Osteoblast (primary cell): ENCODE results near the gene ZNF19. TPM values are rescaled to one million over a fixed set of nuclear protein-coding genes. Genes with fewer than 3 reads are reported as not detected.

Source experiments
- DNase-seq: peaks from one replicate; pipeline ENCODE4 v3.0.0; 2011; ENCODE audit warnings: low spot score, mixed read lengths; ENCODE audit not compliant: insufficient read length; ENCODE audit errors: missing footprints
- H2AFZ ChIP-seq: 2 replicates; pipeline ENCODE4 v1.6.0; 2011; ENCODE audit warnings: mild to moderate bottlenecking, low read length
- H3K27ac ChIP-seq: 2 replicates; pipeline ENCODE4 v1.5.1; 2011; ENCODE audit warnings: mild to moderate bottlenecking, low read depth, low read length, moderate library complexity
- H3K27me3 ChIP-seq: 2 replicates; pipeline ENCODE4 v1.6.0; 2012; ENCODE audit warnings: mild to moderate bottlenecking, control low read depth, inconsistent platforms, low read length, moderate library complexity; ENCODE audit not compliant: insufficient read depth
- H3K36me3 ChIP-seq: 2 replicates; pipeline ENCODE4 v1.5.1; 2011; ENCODE audit warnings: mild to moderate bottlenecking, low read length, control low read depth, moderate library complexity; ENCODE audit not compliant: insufficient read depth
- H3K4me1 ChIP-seq: 2 replicates; pipeline ENCODE4 v1.5.1; 2011; ENCODE audit warnings: mild to moderate bottlenecking, low read length, control low read depth, moderate library complexity; ENCODE audit not compliant: insufficient read depth
- H3K4me2 ChIP-seq: 2 replicates; pipeline ENCODE4 v1.6.0; 2011; ENCODE audit warnings: mild to moderate bottlenecking, low read length; ENCODE audit not compliant: insufficient read depth
- H3K4me3 ChIP-seq: fragments of 200-600 bp; sonication (generic); 3 replicates; pipeline ENCODE4 v1.5.1; 2012; ENCODE audit warnings: mild to moderate bottlenecking, low read length, inconsistent platforms; ENCODE audit not compliant: insufficient read depth
- H3K79me2 ChIP-seq: 2 replicates; pipeline ENCODE4 v1.6.0; 2012; ENCODE audit warnings: mild to moderate bottlenecking, low read length, control low read depth, inconsistent platforms; ENCODE audit not compliant: insufficient read depth
- H3K9me3 ChIP-seq: 2 replicates; pipeline ENCODE4 v1.5.1; 2011; ENCODE audit warnings: low read depth, low read length, control low read depth
- H4K20me1 ChIP-seq: 2 replicates; pipeline ENCODE4 v1.6.0; 2012; ENCODE audit warnings: mild to moderate bottlenecking, low read length, control low read depth; ENCODE audit not compliant: insufficient read depth
- total RNA-seq: library from RNA; depleted of rRNA; stranded (reverse); fragments of >200 nt; gene quantifications from 2 replicates; pipeline ENCODE4 v1.2.3, GENCODE V29; 2012
- TF ChIP-seq, protein P1 (sequence below): IDR thresholded peaks from 2 replicates; pipeline ENCODE4 v1.5.1; 2011; ENCODE audit warnings: mild to moderate bottlenecking, low read depth, low read length, moderate library complexity; ENCODE audit errors: extremely low read depth

The ZNF19 gene
- total RNA-seq, 1 donor = 6.5 TPM

DNA sequence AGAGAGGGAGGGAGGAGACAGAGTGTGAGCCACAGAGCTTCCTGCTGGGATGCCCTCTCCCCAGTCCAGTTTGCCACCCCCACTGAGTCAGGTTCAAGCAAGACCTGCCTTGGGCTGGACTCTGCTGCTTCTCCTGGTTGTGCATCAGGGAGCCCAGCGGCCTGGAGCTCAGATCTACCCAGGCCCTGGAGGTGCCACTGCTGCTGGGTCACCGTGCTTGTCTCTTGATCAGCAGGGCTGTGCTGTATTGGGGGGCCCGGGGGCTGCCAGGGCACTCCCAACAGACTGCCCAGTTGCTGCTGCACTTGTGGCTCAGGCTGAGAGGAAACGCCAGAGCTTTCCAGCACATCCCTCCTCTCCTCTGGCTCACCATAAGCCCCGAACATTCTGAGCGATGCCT, 56.2 kb downstream of the ZNF19 start:
- H3K9me3 ChIP-seq = no peaks in the 10 kb centered on the region
- no peak overlapping the region for H3K4me3 ChIP-seq
- H2AFZ ChIP-seq = no peak overlapping the region
- no peak overlapping the region for H3K4me2 ChIP-seq
- TF ChIP-seq, protein P1, sequence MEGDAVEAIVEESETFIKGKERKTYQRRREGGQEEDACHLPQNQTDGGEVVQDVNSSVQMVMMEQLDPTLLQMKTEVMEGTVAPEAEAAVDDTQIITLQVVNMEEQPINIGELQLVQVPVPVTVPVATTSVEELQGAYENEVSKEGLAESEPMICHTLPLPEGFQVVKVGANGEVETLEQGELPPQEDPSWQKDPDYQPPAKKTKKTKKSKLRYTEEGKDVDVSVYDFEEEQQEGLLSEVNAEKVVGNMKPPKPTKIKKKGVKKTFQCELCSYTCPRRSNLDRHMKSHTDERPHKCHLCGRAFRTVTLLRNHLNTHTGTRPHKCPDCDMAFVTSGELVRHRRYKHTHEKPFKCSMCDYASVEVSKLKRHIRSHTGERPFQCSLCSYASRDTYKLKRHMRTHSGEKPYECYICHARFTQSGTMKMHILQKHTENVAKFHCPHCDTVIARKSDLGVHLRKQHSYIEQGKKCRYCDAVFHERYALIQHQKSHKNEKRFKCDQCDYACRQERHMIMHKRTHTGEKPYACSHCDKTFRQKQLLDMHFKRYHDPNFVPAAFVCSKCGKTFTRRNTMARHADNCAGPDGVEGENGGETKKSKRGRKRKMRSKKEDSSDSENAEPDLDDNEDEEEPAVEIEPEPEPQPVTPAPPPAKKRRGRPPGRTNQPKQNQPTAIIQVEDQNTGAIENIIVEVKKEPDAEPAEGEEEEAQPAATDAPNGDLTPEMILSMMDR = no peak
- no peaks in the 10 kb centered on the region for H4K20me1 ChIP-seq
- no peaks in the 10 kb centered on the region for H3K4me1 ChIP-seq
- no peak for DNase-seq
- H3K36me3 ChIP-seq = no peaks in the 10 kb centered on the region
- H3K79me2 ChIP-seq = no peaks in the 10 kb centered on the region
- peaks cover 3% of the 10 kb centered on the region for H3K27me3 ChIP-seq
- H3K27ac ChIP-seq = no peak overlapping the region

DNA sequence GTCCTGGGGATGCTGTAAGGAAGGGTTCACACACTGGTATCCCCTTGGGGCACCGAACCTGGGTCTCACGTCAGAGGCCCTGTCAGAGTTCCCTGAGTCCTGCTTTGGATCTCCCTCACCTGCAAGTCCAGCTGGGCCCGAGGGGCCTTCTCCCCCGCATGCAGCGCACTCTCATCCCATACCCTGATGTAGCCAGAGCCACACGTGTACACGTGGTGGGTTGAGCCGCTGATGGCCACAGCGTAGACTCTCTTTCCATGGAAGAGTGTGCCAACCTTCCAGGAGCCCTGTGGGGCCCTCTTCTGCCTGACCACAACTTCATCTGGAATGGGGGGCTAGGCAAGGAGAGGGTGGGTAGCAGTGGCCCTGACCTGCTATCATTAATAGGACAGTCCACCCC, 57.1 kb downstream of the ZNF19 start:
- TF ChIP-seq, protein P1 = no peak
- Histone ChIP-seq H3K79me2 (no peaks in the 10 kb centered on the region), H3K27me3 (peaks cover 3% of the 10 kb centered on the region), H3K4me3 (no peak overlapping the region), H4K20me1 (no peaks in the 10 kb centered on the region), H3K36me3 (no peaks in the 10 kb centered on the region), H3K27ac (no peak overlapping the region), H3K9me3 (no peaks in the 10 kb centered on the region), H2AFZ (no peak overlapping the region), H3K4me1 (no peaks in the 10 kb centered on the region), H3K4me2 (no peak overlapping the region)
- no peak for DNase-seq

DNA sequence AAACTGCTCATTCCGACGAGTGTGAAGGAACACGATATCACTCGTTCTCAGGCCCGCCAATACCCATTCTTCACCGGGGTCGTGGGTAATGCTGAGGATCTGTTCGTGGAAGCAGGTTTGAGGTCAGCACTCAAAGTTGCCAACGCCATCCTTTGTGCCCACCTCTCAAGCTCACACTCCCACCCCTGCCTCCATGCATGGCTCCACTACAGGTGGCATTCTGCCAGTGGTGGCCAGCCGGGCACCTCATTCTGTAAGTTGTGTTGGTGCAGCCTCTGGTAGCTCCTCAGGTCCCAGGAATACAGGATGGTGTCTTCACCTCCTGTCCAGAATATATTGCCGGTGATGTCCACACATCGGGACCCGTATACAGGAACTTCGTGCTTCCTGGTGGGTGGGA, 57.9 kb downstream of the ZNF19 start:
- no peaks in the 10 kb centered on the region for H4K20me1 ChIP-seq
- no peak overlapping the region for H3K27ac ChIP-seq
- no peaks in the 10 kb centered on the region for H3K4me1 ChIP-seq
- no peaks in the 10 kb centered on the region for H3K9me3 ChIP-seq
- TF ChIP-seq, protein P1 = no peak
- peaks cover 6% of the 10 kb centered on the region for H3K27me3 ChIP-seq
- DNase-seq = no peak
- H3K4me2 ChIP-seq = no peak overlapping the region
- H3K4me3 ChIP-seq = no peak overlapping the region
- H3K79me2 ChIP-seq = no peaks in the 10 kb centered on the region
- H3K36me3 ChIP-seq = no peaks in the 10 kb centered on the region
- H2AFZ ChIP-seq = no peak overlapping the region

DNA sequence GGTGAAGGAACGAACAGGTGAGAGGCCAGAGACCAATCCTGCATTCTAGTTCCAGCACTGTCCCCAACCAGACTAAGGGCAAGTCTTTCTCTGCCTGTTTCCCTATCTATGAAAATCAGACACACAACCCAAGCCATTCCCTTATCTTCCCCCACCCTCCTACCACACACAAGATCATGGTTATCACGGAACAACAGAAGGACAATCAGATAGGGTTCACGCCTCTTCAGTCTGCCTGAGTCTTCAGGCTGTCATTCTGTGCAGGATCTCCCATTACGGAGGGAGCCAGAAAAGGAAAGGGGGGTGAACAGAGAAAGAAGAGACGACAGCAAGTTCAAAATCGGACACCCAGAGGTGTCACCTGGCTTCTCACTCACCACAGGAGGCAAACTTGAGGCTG, 58.4 kb downstream of the ZNF19 start:
- H3K4me3 ChIP-seq = no peak overlapping the region
- no peaks in the 10 kb centered on the region for H3K9me3 ChIP-seq
- no peaks in the 10 kb centered on the region for H4K20me1 ChIP-seq
- no peaks in the 10 kb centered on the region for H3K79me2 ChIP-seq
- H2AFZ ChIP-seq = no peak overlapping the region
- H3K36me3 ChIP-seq = no peaks in the 10 kb centered on the region
- DNase-seq = no peak
- H3K27ac ChIP-seq = no peak overlapping the region
- no peak overlapping the region for H3K4me2 ChIP-seq
- peaks cover 9% of the 10 kb centered on the region for H3K27me3 ChIP-seq
- no peaks in the 10 kb centered on the region for H3K4me1 ChIP-seq
- TF ChIP-seq, protein P1 = no peak
